Kidney capillary endothelial cell (primary cell): Measurements from ENCODE around the gene PAFAH2.

Source experiments
- DNase-seq: peaks from one replicate; pipeline ENCODE4 v3.0.0-alpha.2; 2018; ENCODE audit warnings: low spot score

Gene PAFAH2

GRCh38 chr1:25927521-25928265 lies 70.2 kb downstream of the PAFAH2 start:
- no peak for DNase-seq

DNA sequence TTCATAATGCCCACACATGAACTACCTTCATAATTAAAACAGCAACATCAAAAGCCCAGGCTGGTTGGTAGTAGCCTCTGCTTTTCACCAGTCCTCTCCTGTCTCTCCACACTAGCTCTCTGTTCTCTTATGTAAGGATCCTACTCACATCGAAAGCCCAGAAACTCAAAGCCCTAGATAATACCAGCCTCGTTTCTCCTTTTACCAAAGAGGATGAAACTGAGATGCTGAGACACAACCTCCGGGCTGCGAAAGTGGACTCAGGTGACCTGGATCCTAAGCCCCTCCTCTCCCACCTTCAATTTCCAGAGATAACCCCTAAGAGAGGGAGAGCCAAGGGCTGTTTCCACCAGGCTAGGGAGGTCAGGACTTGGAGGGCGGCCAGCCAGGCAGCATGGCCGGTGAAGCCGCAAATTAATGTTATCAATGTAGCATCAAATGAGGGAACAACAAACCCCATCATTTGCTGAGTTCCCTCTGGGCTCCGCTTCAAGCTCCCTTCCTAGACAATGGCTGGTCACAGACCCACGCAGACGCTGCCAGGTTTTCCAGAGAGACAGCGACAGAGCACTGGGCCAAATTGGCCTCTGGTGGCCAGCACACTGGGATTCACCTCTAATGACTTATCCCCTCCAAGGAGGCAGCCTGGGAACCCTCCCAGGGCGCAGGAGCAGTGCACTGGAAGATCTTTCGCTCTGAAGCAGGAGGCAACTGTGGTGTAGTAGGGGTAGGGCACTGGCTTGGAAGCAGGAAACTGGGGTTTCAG lies 70.9 kb downstream of the PAFAH2 start:
- DNase-seq = no peak

GRCh38 chr1:25924454-25924853 lies 73.4 kb downstream of the PAFAH2 start:
- no peak for DNase-seq

GRCh38 chr1:25922971-25923552 lies 74.8 kb downstream of the PAFAH2 start:
- DNase-seq = peak; percentile 31

GRCh38 chr1:25922056-25922970 lies 75.5 kb downstream of the PAFAH2 start:
- DNase-seq = no peak

DNA sequence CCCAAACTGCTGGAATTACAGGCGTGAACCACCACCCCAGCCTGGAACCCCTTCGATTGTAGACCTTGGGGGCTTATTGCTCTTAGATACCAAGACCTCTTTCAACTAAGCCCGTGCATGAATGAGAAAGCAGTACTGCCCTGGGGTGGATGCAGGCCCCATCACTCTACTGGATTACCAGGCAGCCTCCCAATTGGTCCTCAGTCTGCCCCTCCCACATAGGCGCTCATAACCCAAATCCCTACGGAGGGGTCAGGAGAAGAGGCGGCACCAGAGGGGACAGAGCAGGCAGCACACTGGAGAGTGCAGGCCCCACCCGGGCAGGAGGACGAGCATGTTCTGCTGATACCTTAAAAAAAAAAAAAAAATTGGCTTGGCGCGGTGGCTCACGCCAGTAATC lies 79.2 kb downstream of the PAFAH2 start:
- DNase-seq = no peak

DNA sequence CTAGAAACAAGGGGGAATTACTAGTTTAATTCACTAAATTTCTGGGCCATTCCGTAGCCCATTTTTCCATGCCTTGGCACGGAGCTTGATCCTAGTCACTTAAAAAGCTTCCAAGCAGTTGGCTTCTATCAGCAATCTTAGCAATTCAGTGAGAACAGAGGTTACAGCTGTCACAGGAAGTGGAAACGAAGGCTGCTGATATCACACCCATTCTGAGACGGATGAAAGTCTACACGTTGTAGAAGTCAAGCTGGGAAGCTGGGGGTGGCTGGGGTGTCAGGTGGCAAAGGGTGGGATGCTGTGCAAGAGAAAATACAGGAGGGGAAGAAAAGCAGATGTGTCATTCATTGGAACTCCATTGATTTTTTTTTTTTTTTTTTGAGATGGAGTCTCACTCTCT lies 79.9 kb downstream of the PAFAH2 start:
- DNase-seq = no peak

- DNase-seq = no peak
These were observed 81.4 kb downstream of the PAFAH2 start for GRCh38 chr1:25916460-25916859.

DNA sequence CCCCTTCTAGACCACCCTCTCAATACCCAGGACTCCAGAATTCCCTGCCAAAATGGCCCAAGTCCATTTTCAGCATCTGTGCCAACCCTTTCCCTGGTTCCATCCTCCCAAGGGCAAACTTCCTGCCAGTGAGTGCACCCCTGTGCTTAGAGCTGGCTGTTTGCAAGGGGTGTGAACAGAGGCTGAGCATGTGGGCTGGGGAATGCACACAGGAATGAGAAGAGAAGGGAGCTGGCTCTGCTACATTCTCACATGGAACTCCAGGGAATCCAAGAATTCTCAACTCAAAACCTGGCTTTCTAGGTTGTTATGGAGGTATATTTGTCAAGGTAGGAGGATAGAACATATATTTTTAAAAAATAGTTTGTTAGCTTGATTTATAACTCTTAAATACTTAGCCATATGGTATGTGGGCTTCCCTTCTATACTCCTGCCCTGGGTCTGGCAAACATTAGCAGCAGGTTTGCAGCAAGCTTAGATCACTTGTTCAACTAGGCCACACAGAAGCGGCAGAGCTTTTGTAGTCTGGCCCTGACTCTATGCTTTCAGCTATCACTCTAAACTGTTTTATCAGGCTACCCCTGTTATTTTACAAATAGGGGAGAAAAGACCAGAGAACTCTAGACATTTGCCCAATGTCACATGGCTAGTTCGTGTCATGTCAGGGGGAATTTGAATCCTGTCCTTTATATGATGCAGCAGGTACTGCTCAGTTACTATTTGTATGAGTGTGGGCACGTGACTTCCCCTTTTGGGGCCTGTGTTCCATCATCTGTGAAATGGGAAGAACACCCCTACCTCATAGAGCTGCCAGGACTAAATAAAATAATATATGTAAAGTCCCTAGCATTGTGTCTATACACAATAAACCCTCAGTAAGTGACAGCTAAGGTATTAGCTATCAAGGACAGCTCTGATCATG lies 83.5 kb downstream of the PAFAH2 start:
- no peak for DNase-seq

- no peak for DNase-seq
These were observed 84.7 kb downstream of the PAFAH2 start for GRCh38 chr1:25913206-25913605.

DNA sequence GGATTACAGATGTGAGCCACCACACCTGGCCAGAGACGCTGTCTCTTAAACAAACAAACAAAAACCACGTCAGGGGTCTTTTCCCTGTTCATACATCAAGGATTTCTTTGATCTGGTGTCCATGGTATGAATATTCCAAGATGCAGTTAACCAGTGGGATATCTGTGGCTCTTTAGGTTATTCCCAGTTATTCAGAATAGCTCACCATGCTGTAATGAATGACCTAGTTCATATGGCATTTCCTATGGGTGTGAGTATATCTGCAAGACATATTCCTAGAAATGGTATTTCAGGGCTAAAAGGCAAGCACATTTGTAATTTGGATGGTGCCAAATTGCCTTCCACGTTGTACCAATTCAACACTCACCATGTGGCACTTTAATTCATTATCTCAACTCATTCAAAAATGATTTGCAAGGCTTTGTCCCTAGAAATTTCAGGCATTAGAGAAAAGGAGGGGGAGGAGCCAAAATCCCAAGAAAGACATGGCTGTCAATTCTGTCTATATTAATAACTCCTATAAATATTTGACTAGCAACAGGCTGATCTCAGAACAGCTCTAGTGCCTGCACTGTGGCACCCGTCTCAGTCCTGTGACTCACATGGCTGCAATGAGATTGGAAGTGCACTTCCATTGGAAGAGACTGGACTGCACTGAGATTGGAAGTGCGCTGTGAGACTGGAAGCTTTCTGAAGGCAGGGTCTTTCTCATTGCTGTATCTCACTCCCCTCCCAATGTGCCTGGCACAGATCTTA lies 85.6 kb downstream of the PAFAH2 start:
- peak; percentile 69 for DNase-seq

GRCh38 chr1:25911162-25911561 lies 86.7 kb downstream of the PAFAH2 start:
- DNase-seq = no peak
